Measurements from ENCODE around the gene CTR9.

The CTR9 gene

GRCh38 chr11:10780040-10780439 lies 29.0 kb downstream of the CTR9 start:
- no peak for DNase-seq (ENCODE audit: low read depth in 2 of 2)

- no peak for DNase-seq (ENCODE audit: low read depth in 2 of 2)
Measured at GRCh38 chr11:10784232-10785145, 33.4 kb downstream of the CTR9 start.

- DNase-seq (ENCODE audit: low read depth in 2 of 2): no peak
Measured at GRCh38 chr11:10785146-10785474, 34.1 kb downstream of the CTR9 start.

- no peak for DNase-seq (ENCODE audit: low read depth in 2 of 2)
Measured at GRCh38 chr11:10786451-10786850, 35.4 kb downstream of the CTR9 start.

GRCh38 chr11:10792385-10793068 lies 41.5 kb downstream of the CTR9 start:
- DNase-seq (ENCODE audit: low read depth in 2 of 2): peak; percentile 73 to 84

- no peak for DNase-seq (ENCODE audit: low read depth in 2 of 2)
Measured at GRCh38 chr11:10793470-10794255, 42.6 kb downstream of the CTR9 start.

GRCh38 chr11:10796191-10796590 lies 45.1 kb downstream of the CTR9 start:
- DNase-seq (ENCODE audit: low read depth in 2 of 2): no peak

- DNase-seq (ENCODE audit: low read depth in 2 of 2): no peak
Measured at GRCh38 chr11:10797001-10797400, 46.0 kb downstream of the CTR9 start.

GRCh38 chr11:10797531-10797930 lies 46.5 kb downstream of the CTR9 start:
- DNase-seq (ENCODE audit: low read depth in 2 of 2): no peak

GRCh38 chr11:10798330-10798928 lies 47.4 kb downstream of the CTR9 start:
- DNase-seq (ENCODE audit: low read depth in 2 of 2): no peak

GRCh38 chr11:10800292-10800691 lies 49.2 kb downstream of the CTR9 start:
- DNase-seq (ENCODE audit: low read depth in 2 of 2): no peak

- no peak for DNase-seq (ENCODE audit: low read depth in 2 of 2)
Measured at GRCh38 chr11:10803676-10804075, 52.6 kb downstream of the CTR9 start.

- DNase-seq (ENCODE audit: low read depth in 2 of 2): no peak
Measured at GRCh38 chr11:10805741-10806140, 54.7 kb downstream of the CTR9 start.

- DNase-seq (ENCODE audit: low read depth in 2 of 2): no peak
Measured at GRCh38 chr11:10806206-10806605, 55.2 kb downstream of the CTR9 start.

GRCh38 chr11:10807493-10808234 lies 56.6 kb downstream of the CTR9 start:
- DNase-seq (ENCODE audit: low read depth in 2 of 2): peak; percentile 13 to 42

GRCh38 chr11:10808235-10808552 lies 57.1 kb downstream of the CTR9 start:
- no peak for DNase-seq (ENCODE audit: low read depth in 2 of 2)

GRCh38 chr11:10808553-10809372 lies 57.7 kb downstream of the CTR9 start, which contains the start of gene EIF4G2:
TSS of gene EIF4G2 (minus strand) at chr11:10808926.
- peak; percentile 92 to 95 for DNase-seq (ENCODE audit: low read depth in 2 of 2)

- peak in 1 of 2 donors; percentile 29 for DNase-seq (ENCODE audit: low read depth in 2 of 2)
Measured at GRCh38 chr11:10809373-10810160, 58.5 kb downstream of the CTR9 start.

- DNase-seq (ENCODE audit: low read depth in 2 of 2): no peak
Measured at GRCh38 chr11:10813945-10814344, 62.9 kb downstream of the CTR9 start.

GRCh38 chr11:10818594-10818993 lies 67.5 kb downstream of the CTR9 start:
- DNase-seq (ENCODE audit: low read depth in 2 of 2): no peak
